Measurements from ENCODE around the gene CLCF1.

Gene CLCF1

DNA sequence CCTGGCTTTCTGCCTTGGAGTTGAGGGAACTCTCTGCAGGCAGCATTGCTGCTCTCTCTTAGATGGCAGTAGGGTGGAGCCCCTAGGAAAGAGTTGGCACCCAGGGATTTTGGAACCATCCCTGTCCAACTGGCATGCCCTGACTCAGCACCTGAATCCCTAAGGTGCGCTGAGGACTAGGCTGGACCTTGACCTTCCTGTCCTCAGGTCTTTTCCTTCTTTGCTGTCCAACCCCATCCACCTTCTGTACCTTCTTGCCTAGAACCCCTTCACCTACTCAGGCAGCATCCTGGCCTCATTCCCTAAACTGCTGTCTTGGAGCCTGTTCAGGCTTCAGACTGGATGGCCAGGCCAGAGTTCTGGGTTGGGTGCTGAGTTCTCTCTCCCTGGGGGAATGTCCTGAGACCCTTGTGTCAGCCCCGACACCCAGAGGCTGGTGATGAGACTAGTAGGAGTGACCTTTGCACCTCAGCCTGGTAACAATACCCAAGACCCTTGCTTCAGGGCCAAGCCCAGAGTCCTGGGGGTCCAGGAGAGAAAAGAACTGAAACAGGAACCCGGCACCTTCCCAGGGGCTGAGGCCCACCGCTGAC, 17.5 kb downstream of the CLCF1 start:
- DNase-seq: no peak

GRCh38 chr11:67355023-67355793, 18.2 kb downstream of the CLCF1 start:
- no peak for DNase-seq

DNA sequence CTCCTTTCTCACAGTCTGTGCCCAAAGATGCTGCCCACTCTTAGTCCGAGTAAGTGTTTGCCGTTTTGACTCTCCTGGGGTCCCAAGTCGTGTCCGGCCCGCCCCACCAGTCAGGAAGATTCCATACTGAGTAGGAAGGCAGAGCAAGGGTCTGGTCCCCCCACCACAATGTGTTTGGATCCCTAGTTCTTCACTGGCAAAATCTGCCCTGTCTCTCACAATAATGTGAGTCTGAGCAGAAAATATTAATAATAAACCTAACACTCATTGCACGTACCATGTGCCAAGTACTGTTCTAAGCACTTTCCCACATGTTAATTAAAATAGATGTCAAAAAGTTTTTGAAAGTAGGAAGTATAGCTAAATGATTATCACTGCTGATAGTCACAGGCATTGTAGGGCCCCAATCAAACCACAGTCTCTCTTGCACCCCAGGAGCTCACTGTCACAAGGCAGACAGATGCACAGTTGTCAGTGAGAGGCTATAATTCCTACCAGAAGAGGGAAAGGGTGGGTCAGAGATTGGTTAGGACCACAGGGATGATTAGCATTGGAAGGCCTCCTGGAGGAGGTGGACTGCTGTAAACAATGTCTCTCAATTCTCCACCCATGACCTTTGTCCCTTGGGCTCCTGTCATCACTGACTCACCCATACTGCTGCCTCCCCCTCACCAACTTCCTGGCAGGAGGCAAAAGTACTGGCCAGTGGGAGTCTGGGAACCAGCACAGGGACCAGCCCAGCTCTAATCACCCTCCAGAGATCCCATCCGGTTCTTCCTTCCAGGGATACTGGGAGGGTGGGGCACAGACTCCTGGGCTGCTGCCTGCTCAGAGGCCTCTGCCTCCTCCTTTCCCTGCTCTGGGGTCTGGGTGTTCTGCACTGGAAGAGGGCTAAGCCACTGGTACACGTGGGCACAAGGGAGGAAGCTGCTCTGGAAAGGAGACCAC, 19.0 kb downstream of the CLCF1 start:
- DNase-seq: peak; percentile 89

- DNase-seq: peak; percentile 99
Measured at GRCh38 chr11:67353317-67354074, 19.9 kb downstream of the CLCF1 start, which contains the start of gene POLD4. Gene POLD4 (minus strand): TSS chr11:67353546. CDS start chr11:67353399, 147 bp downstream.

DNA sequence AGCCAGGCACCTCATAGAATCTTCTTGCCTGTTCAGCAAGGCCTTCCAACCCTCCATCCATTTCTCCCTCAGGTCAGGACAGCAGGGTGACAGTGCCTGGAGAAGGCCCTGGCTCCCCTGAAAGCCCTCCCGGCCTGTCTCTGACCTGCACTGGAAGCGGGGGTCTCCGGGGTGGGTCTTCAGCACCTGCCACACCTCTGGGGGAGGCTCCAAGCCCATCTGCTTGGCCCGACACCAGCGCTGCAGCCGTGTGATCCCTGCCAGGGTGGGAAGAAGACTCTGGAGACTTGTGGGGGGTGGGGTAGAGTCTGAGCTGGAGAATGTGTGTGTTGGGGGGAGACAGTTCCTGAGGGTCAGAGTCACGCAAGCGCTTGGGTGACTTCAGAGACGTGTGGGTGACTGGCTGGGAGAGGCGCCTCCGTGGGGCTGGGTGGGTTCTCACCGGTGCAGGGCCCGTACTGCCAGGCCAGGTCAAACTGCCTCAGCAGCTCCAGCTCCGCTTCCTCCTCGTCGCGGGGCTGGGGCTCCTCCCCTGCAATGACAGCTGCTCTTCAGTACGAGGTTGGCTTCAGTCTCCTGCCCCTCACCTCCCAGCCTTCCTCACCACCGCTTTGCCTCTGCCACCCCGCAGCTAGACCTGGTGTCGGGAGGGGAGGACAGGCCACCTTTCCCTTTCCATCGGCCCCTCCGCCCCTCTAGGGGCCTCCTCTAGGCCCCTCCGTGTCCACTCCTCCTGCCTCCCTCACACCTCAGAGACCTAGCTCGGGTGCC, 20.7 kb downstream of the CLCF1 start:
- DNase-seq: peak; percentile 72

DNA sequence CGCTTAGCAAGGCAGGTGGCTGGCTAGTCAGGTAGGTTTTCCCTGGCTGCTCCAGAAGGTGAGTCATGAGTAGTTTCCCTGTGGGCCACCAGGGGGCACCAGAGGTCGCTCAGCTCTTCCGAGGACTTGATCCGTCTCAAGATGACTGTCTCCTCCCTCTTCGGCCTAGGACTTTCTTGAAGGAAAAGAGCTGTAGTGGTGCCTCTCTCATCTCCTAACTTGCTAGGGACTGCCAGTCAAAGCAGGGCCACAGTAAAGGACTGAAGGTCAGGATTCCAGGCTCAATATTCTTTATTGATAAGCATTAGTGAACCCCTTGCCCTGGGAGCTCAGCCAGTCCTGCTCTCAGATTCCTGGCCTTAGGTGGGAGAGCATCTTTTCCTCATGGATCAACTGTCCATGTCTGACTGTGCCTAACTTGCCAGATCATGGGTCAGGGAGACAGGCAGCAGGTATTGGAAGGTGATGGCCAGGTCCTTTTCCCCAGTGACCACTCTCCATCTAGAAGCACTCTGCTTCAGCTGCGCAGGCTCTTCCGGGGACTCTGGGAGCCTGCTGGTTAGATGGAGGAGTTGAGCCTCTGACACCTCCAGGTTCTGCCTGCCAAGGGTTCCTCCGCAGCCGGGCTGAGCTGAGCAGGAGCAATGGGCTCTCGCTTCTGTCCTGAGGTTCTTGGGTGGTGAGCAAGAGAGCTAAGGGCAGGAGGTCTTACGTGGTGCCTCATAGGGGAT, 22.0 kb downstream of the CLCF1 start:
- DNase-seq: peak; percentile 76

DNA sequence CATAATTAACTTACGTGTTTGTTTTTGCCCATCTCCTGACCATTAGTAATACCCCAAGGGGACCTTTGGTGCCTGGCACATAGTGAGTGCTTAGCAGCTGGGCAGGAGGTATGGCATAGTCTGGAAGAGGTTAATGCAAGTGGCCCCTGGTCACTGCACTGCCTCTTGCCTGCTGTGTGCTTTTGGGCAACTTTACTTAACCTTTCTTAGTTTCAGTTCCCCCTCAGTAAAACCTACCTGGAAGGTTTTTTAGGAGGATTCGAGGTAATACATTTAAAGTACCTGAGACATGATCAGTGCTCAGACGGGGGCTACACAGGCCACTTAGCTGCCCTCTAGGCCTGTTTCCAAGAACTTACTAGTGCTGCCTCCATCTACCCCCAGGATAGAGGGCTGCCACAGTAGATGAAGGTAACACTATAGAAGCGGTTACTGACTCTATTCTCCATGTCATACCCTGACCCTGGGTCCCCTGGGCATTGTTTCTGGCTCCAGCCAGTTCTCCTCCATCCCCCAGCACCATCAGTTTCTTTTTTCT, 23.4 kb downstream of the CLCF1 start:
- no peak for DNase-seq

- no peak for DNase-seq
Measured at GRCh38 chr11:67349457-67349856, 23.9 kb downstream of the CLCF1 start.

GRCh38 chr11:67349036-67349435, 24.4 kb downstream of the CLCF1 start:
- no peak for DNase-seq

DNA sequence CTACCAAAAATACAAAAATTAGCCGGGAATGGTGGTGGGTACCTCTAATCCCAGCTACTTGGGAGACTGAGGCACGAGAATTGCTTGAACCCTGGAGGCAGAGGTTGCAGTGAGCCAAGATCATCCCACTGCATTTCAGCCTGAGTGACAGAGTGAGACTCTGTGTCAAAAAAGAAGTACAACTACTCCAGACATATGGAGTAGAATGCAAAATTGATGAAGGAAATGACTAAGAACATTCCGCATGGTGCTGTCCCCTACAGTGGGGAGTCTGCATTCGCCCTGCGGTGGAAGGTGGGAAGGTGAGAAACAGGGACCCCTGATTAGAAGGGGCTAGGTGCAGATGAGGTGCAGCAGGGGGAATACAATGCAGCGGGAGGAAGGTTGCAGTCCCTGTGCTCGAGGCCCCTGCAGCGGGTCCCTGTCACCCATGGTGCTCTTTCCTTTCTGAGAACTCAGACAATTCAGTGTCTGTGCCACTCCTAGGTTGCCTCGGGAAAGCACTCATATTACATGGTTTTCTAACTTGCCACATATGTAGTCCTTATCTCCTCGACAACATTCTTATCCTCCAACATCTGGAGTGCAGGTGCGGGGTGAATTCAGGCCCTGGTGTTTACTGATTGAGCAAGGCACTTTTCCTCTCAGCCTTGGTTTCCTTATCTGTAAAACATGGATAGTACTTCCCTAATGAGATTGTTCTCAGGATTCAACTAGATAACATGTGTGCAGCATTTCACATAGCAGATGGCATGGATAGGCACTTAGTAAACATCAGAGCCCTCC, 25.2 kb downstream of the CLCF1 start:
- no peak for DNase-seq

GRCh38 chr11:67345920-67346819, 27.2 kb downstream of the CLCF1 start:
- peak; percentile 49 for DNase-seq

- DNase-seq: no peak
Measured at GRCh38 chr11:67345247-67345919, 28.0 kb downstream of the CLCF1 start.

- DNase-seq: peak; percentile 31
Measured at GRCh38 chr11:67344264-67344663, 29.1 kb downstream of the CLCF1 start.

DNA sequence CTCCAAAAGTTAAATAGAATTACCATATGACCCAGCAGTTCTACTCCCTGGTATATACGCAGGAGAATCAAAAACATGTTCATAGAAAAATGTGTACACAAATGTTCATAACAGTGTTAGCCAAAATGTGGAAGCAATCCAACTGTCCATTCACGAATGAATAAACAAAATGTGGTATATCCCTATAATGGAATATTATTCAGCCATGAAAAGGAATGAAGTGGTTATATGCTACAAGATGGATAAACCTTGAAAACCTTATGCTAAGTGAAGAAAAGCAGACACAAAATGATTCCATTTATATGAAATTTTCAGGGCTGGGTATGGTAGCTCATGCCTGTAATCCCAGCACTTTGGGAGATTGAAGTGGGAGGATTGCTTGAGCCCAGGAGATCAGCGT, 36.1 kb downstream of the CLCF1 start:
- no peak for DNase-seq

DNA sequence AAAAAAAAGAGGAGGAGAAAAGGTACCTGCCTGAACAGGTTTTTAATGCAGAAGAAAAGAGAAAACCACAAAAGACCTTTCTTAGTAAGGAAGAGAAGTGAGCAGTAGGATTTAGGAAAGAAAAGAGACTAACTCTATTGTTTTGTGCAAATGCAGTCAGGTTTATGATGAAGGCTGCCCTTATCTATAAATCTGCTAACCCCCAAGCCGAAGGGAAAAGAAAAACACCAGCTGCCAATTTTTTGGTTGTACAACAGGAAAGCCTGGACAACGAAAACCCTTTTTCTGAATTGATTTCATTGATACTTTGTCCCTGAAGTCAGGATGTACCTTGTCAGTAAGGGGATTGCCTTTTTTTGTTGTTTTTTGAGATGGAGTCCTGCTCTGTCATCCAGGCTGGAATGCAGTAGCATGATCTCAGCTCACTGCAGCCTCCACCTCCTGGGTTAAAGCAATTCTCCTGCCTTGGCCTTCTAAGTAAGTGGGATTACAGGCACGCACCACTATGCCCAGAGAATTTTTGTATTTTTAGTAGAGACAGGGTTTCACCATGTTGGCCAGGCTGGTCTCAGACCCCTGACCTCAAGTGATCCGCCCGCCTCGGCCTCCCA, 41.2 kb downstream of the CLCF1 start:
- DNase-seq: no peak

DNA sequence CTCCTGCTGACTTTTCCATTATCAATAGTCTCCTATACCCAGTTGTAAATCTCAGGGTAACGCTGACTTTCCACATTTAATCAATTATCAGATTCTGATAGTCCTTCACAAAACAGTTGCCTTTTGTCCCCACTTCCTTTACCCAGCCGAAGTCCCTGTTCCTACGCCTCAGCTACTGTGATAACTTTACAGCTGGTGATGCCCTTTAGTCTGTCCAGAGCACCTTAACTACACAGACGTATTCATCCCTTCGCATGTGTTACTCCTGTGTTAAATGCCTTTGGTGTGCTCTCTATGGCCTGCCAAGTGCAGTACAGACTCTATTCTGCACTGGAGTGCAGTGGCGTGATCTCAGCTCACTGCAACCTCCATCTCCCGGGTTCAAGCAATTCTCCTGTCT, 49.9 kb downstream of the CLCF1 start:
- no peak for DNase-seq

GRCh38 chr11:67322049-67322448, 51.3 kb downstream of the CLCF1 start:
- DNase-seq: no peak
